Measurements from ENCODE around the gene ZNF276.

Gene ZNF276

DNA sequence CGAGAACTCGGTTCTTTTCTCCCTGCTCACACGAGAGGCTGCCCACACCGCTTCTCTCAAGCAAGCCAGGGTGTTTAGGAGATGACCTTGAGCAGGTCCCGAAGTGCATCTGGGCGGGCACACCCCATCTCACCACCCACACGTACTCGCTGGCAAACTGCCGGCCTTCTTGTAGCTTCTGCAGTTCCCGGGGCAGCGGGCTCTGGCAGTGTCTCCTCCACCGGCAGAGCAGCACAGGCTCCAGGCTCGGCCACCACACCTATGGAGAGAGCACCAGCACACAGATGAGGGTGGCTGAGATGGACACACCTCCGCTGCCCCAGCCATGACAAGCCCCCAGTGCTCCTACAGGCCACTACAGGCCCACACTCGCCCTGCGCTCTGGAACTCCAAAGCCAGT, 23.5 kb downstream of the ZNF276 start:
- TF ChIP-seq, protein P1, sequence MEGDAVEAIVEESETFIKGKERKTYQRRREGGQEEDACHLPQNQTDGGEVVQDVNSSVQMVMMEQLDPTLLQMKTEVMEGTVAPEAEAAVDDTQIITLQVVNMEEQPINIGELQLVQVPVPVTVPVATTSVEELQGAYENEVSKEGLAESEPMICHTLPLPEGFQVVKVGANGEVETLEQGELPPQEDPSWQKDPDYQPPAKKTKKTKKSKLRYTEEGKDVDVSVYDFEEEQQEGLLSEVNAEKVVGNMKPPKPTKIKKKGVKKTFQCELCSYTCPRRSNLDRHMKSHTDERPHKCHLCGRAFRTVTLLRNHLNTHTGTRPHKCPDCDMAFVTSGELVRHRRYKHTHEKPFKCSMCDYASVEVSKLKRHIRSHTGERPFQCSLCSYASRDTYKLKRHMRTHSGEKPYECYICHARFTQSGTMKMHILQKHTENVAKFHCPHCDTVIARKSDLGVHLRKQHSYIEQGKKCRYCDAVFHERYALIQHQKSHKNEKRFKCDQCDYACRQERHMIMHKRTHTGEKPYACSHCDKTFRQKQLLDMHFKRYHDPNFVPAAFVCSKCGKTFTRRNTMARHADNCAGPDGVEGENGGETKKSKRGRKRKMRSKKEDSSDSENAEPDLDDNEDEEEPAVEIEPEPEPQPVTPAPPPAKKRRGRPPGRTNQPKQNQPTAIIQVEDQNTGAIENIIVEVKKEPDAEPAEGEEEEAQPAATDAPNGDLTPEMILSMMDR (conservative IDR thresholded peaks at IDR 0.05; ENCODE audit: low read depth): no peak
- CTCF ChIA-PET: no interaction called here
- H3K27ac ChIP-seq: peak overlapping the region; percentile 58
- POLR2A ChIA-PET (ENCODE audit: low non-redundant PET): no interaction called here
- no peak for DNase-seq (ENCODE audit: low spot score)

DNA sequence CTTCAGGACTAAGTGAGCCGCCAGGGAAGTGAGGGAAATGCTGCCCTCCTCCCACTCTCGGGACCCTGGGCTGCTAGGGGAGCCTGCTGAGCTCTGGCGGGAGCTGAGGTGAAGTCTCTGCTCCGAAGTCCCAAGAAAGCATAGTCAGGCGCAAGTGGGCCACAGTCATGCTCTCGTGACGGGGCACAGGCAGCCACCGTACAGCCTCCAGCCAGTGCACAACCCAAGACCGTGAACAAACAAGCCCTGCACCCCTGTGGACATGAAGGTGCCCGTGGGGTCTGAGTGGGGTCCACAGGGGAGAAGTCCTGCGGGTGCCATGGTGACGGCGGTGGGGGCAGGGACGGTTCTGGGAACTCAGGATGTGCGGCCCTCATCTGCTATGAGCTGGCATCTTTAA, 24.7 kb downstream of the ZNF276 start:
- POLR2A ChIA-PET (ENCODE audit: low non-redundant PET): no interaction called here
- peak overlapping the region; percentile 39; the same call in 1 of the 2 replicates for H3K27ac ChIP-seq
- no peak for DNase-seq (ENCODE audit: low spot score)
- CTCF ChIA-PET: interaction anchor here (1.1 kb wide), 1 partner anchor 40 kb away, joined by 6 read pairs; no protein-coding TSS in a partner anchor
- TF ChIP-seq, protein P1 (conservative IDR thresholded peaks at IDR 0.05; ENCODE audit: low read depth): no peak

DNA sequence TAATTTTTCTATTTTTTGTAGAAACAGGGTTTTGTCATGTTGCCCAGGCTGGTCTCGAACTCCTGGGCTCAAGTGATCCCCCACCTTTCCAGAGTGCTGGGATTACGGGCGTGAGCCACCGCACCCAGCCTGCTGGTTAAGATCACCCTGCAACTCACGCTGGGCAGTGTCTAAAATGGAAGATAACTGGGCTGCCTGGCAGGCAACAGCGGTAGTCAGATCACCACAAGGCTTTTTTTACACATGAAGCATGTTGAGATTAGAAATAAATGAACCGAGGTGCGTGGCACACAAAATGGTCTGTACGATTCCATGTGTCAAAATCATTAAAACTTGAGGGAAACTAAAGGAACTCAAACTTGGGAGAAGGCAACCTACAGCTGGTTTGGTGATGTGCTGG, 26.7 kb downstream of the ZNF276 start:
- DNase-seq (ENCODE audit: low spot score): no peak
- TF ChIP-seq, protein P1 (conservative IDR thresholded peaks at IDR 0.05; ENCODE audit: low read depth): no peak
- CTCF ChIA-PET: no interaction called here
- no peak overlapping the region for H3K27ac ChIP-seq
- POLR2A ChIA-PET (ENCODE audit: low non-redundant PET): no interaction called here

DNA sequence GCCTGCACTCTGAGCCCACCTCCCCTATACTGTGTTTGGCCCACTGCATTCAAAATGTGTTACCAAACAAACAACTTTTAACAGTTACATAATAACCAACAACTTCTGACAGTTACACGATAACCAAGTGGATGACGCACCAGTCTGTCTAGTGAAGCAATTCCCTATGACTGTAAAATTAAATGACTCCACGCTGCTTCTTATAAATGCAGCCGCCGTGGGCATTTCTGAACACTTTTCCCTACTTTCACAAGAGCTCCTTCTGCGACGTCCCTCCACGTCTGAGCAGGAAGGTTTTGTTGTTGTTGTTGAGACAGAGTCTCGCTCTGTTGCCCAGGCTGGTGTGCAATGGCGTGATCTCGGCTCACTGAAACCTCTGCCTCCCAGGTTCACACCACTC, 27.6 kb downstream of the ZNF276 start:
- no peak for DNase-seq (ENCODE audit: low spot score)
- TF ChIP-seq, protein P1 (conservative IDR thresholded peaks at IDR 0.05; ENCODE audit: low read depth): no peak
- no peak overlapping the region for H3K27ac ChIP-seq
- POLR2A ChIA-PET (ENCODE audit: low non-redundant PET): no interaction called here
- CTCF ChIA-PET: no interaction called here

DNA sequence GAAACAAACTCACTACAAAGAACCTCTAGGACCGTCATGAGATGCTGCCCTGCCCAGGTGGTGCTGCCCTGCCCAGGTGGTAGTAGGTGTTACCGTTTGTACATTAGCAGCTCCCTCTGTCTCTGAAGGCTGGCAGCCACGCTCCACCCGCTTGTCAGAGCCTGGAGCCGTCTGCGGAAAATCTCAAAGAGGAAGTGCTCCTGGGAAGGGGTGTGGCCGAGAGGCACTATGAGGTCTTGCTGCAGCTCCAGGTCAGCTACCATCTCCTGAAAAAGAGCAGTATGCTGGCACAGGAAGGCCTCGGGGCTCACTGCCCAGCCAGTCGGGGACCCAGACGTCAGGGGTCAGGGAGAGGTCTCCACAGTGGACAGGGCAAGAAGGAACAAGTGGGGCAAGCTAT, 28.3 kb downstream of the ZNF276 start:
- DNase-seq (ENCODE audit: low spot score): no peak
- H3K27ac ChIP-seq: no peak overlapping the region
- POLR2A ChIA-PET (ENCODE audit: low non-redundant PET): no interaction called here
- CTCF ChIA-PET: no interaction called here
- TF ChIP-seq, protein P1 (conservative IDR thresholded peaks at IDR 0.05; ENCODE audit: low read depth): no peak

DNA sequence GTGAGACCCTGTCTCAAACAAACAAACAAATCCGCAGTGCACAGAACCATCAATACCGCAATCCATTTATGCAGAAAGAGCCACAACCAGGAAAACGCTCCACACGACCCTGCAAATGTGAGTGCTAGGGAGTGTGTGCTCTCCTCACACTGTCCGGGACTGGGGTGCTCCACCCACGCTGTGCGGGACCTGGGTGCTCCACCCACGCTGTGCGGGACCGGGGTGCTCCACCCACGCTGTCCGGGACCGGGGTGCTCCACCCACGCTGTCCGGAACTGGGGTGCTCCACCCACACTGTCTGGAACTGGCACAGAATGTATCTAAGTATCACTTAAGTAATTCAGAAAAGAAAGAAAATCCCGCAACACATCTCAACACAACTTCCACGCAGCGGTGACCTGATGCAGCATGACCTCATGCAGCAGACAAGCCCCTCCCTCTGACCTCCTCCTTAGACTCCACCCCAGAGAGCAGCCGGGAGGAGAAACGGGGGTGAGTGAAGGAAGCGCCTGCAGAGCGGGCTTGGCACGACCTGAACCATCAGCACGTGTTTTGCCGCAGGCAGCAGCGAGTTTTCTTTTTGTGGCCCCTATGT, 38.5 kb downstream of the ZNF276 start:
- no peak for DNase-seq (ENCODE audit: low spot score)
- H3K27ac ChIP-seq: no peak overlapping the region
- TF ChIP-seq, protein P1 (conservative IDR thresholded peaks at IDR 0.05; ENCODE audit: low read depth): no peak
- ChIA-PET CTCF (no interaction called here), POLR2A (ENCODE audit: low non-redundant PET) (no interaction called here)
